ENCODE data around the gene ENTPD3.

The ENTPD3 gene

DNA sequence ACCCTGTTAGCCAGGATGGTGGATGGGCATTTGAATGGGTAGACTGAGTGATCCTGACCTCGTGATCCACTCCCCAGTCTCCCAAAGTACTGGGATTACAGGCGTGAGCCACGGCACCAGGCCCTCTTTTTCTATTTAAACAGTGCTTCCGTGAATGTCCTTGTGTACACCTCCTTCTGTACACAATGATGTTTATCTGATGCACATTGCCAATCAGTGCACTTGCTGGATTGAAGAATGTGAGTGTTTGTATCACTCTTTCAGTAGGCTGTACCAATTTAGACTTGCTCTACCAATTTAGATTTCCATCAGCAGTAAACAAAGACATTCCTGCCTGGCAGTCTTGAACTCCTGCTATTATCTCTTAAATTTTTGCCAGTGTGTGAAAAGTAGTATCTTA, 81.0 kb downstream of the ENTPD3 start:
- no peak overlapping the region for H3K27ac ChIP-seq
- no peaks in the 10 kb centered on the region for H3K9me3 ChIP-seq
- H3K27me3 ChIP-seq: no peaks in the 10 kb centered on the region
- intact Hi-C loops (cut with DNase I; ENCODE audit: low total_unique reads): no loop called here
- H3K4me3 ChIP-seq: no peak overlapping the region
- no peaks in the 10 kb centered on the region for H3K4me1 ChIP-seq
- no peak for DNase-seq
- peaks cover 9 to 27% (median 17%) of the 10 kb centered on the region in 3 donors for H3K36me3 ChIP-seq
- no peak for TF ChIP-seq CTCF (IDR thresholded peaks at IDR 0.05)

DNA sequence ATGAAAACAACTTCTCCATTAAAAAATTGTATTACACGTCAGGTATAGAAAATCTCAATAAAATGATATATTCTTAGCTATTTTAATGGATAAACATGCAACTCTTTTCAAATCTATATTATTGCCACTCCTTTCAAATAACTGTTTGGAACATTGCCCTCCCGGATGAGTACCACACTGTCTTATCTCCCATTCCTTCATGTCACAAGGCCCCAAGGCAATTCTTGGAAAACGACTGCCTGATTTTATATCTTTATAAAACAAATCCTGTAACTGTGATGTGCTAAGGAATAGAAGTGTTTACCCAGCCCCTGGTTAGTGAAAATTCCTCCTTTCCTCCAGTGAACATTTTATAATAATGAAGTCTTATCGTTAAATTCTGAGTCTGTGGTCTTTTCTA, 83.7 kb downstream of the ENTPD3 start:
- H3K9me3 ChIP-seq: no peaks in the 10 kb centered on the region
- no peak for DNase-seq
- H3K27me3 ChIP-seq: no peaks in the 10 kb centered on the region
- H3K4me3 ChIP-seq: no peak overlapping the region
- no peaks in the 10 kb centered on the region for H3K4me1 ChIP-seq
- peaks cover 0 to 11% (median 4%) of the 10 kb centered on the region in 3 donors for H3K36me3 ChIP-seq
- TF ChIP-seq CTCF (IDR thresholded peaks at IDR 0.05): no peak
- intact Hi-C loops (cut with DNase I; ENCODE audit: low total_unique reads): no loop called here
- no peak overlapping the region for H3K27ac ChIP-seq

DNA sequence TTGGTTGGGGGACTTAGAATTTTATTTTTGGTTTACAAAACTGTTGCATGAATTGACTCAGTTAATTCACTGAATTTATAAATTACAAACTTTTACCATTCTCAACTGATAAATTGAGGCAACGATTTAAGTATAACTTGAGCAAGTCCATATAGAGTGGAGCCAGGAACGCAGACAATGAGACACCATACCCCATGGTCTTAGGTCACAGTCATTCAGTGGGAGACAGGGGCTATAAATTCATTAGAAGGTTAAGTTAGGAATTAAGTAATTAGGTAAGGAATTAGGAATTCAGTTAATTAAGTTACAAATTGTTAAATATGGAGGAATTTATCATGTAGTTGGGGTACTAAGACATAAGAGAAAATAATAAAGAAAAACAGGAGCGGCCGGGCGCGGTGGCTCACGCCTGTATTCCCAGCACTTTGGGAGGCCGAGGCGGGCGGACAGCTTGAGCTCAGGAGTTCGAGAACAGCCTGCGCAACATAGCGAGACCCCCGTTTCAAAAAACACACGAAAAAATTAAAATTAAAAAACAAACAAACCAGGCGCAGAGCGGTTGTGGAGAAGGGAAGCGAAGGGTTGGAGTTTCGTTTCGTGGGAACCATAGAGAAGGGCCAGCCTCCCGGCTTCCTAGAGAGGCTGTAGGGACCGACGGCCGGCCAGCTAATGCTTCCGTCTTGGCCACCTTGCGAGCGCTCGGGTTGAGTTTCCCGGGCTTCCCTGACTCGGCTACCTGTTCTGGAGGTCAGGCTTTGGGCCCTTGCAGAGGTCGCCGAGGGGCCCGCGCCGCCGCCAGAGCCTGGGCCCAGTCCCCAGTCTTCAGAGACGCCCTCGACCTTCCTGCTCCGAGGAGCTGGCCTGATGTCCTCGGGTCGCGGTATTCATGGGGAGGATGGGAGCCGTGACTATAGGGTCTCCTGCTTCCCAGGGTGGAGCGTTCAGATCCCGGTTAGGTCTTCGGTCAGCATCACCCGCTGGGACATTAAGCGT, 89.8 kb downstream of the ENTPD3 start, which contains the start of gene ZNF619:
TSS of gene ZNF619 (plus strand) at position 645 of the 993 bp plus-strand sequence. CDS start 858 bp downstream, outside the sequence.
- intact Hi-C loops (cut with DNase I; ENCODE audit: low total_unique reads): loop anchor here (2.0 kb wide), 1 partner anchor 18 kb away; no protein-coding TSS in a partner anchor
- DNase-seq: peak; percentile 74 to 83
- H3K9me3 ChIP-seq: no peaks in the 10 kb centered on the region

GRCh38 chr3:40477666-40478065, 90.7 kb downstream of the ENTPD3 start:
- no peaks in the 10 kb centered on the region for H3K9me3 ChIP-seq
- peak overlapping the region; percentile 66 to 72 for H3K4me3 ChIP-seq
- DNase-seq: no peak
- peaks cover 7 to 38% (median 18%) of the 10 kb centered on the region in 3 donors for H3K36me3 ChIP-seq
- intact Hi-C loops (cut with DNase I; ENCODE audit: low total_unique reads): loop anchor here (2.0 kb wide), 1 partner anchor 19 kb away; no protein-coding TSS in a partner anchor
- no peaks in the 10 kb centered on the region for H3K27me3 ChIP-seq
- H3K27ac ChIP-seq: peak overlapping the region in 1 of 2 donors; percentile 71
- H3K4me1 ChIP-seq: peaks cover 0 to 13% (median 5%) of the 10 kb centered on the region in 4 donors
- TF ChIP-seq CTCF (IDR thresholded peaks at IDR 0.05): no peak

More for the DNA sequence above, 89.8 kb downstream of the ENTPD3 start, which contains the start of gene ZNF619:
- Histone ChIP-seq H3K4me1 (peaks cover 0 to 13% (median 5%) of the 10 kb centered on the region in 4 donors), H3K36me3 (peaks cover 0 to 29% (median 9%) of the 10 kb centered on the region in 3 donors), H3K27me3 (no peaks in the 10 kb centered on the region), H3K4me3 (peak within 1 kb of the TSS; percentile 66 to 72), H3K27ac (peak within 1 kb of the TSS; percentile 71)
- TF ChIP-seq CTCF (IDR thresholded peaks at IDR 0.05): no peak
